ENCODE results near the gene GABRB1.
A peak's percentile ranks its signal among the peaks of the same experiment; 100 is the strongest.

Gene GABRB1

GRCh38 chr4:47442980-47443379 is 411.6 kb downstream of the GABRB1 start:
- Mint-ChIP-seq H3K27ac (peak overlapping the region; percentile 15), H3K9me3 (no peaks in the 10 kb centered on the region), H3K36me3 (peaks cover 6% of the 10 kb centered on the region), H3K27me3 (no peaks in the 10 kb centered on the region), H3K4me1 (peaks cover 19% of the 10 kb centered on the region), H3K4me3 (no peak overlapping the region)
- ATAC-seq = peak; percentile 45

GRCh38 chr4:47444031-47444430 is 412.7 kb downstream of the GABRB1 start:
- Mint-ChIP-seq H3K4me3 (no peak overlapping the region), H3K27me3 (no peaks in the 10 kb centered on the region), H3K9me3 (no peaks in the 10 kb centered on the region), H3K27ac (no peak overlapping the region), H3K36me3 (peaks cover 17% of the 10 kb centered on the region), H3K4me1 (peaks cover 19% of the 10 kb centered on the region)
- ATAC-seq = no peak

- Mint-ChIP-seq H3K9me3 (no peaks in the 10 kb centered on the region), H3K27ac (no peak overlapping the region), H3K36me3 (peaks cover 67% of the 10 kb centered on the region), H3K4me1 (peaks cover 6% of the 10 kb centered on the region), H3K27me3 (no peaks in the 10 kb centered on the region), H3K4me3 (no peak overlapping the region)
- ATAC-seq = no peak
Observed at GRCh38 chr4:47451657-47452056, 420.3 kb downstream of the GABRB1 start.

GRCh38 chr4:47462799-47463234 is 431.4 kb downstream of the GABRB1 start:
- Mint-ChIP-seq H3K36me3 (peaks cover 18% of the 10 kb centered on the region), H3K4me1 (peaks cover 55% of the 10 kb centered on the region), H3K9me3 (no peaks in the 10 kb centered on the region), H3K27ac (peak overlapping the region; percentile 92), H3K27me3 (no peaks in the 10 kb centered on the region), H3K4me3 (peak overlapping the region; percentile 93)
- peak; percentile 9 for ATAC-seq

GRCh38 chr4:47463235-47463956 is 432.0 kb downstream of the GABRB1 start, which contains the start of gene COMMD8:
TSS of gene COMMD8 (minus strand) at chr4:47463702. CDS start at chr4:47463651, 51 bp downstream.
- Mint-ChIP-seq H3K4me1 (peaks cover 55% of the 10 kb centered on the region), H3K27ac (peak within 1 kb of the TSS; percentile 92), H3K36me3 (peaks cover 12% of the 10 kb centered on the region), H3K4me3 (peak within 1 kb of the TSS; percentile 93), H3K9me3 (no peaks in the 10 kb centered on the region), H3K27me3 (no peaks in the 10 kb centered on the region)
- peak; percentile 96 for ATAC-seq

- Mint-ChIP-seq H3K9me3 (no peaks in the 10 kb centered on the region), H3K4me3 (no peak overlapping the region), H3K27ac (peak overlapping the region; percentile 54), H3K4me1 (peaks cover 50% of the 10 kb centered on the region), H3K36me3 (no peaks in the 10 kb centered on the region), H3K27me3 (no peaks in the 10 kb centered on the region)
- ATAC-seq = peak; percentile 37
Observed at GRCh38 chr4:47465004-47465403, 433.6 kb downstream of the GABRB1 start.

- H3K27ac Mint-ChIP-seq = peak overlapping the region; percentile 54
- H3K4me3 Mint-ChIP-seq = no peak overlapping the region
- no peaks in the 10 kb centered on the region for H3K9me3 Mint-ChIP-seq
Observed at GRCh38 chr4:47466056-47466785, 434.9 kb downstream of the GABRB1 start.

GRCh38 chr4:47468706-47469365 is 437.5 kb downstream of the GABRB1 start:
- Mint-ChIP-seq H3K9me3 (no peaks in the 10 kb centered on the region), H3K4me1 (peaks cover 21% of the 10 kb centered on the region), H3K27me3 (no peaks in the 10 kb centered on the region), H3K4me3 (no peak overlapping the region), H3K27ac (no peak overlapping the region), H3K36me3 (no peaks in the 10 kb centered on the region)
- no peak for ATAC-seq

More at GRCh38 chr4:47466056-47466785, 434.9 kb downstream of the GABRB1 start:
- no peak for ATAC-seq
- Mint-ChIP-seq H3K4me1 (peaks cover 42% of the 10 kb centered on the region), H3K36me3 (no peaks in the 10 kb centered on the region), H3K27me3 (no peaks in the 10 kb centered on the region)

- Mint-ChIP-seq H3K4me1 (peaks cover 19% of the 10 kb centered on the region), H3K27ac (no peak overlapping the region), H3K9me3 (no peaks in the 10 kb centered on the region), H3K27me3 (no peaks in the 10 kb centered on the region), H3K4me3 (no peak overlapping the region), H3K36me3 (no peaks in the 10 kb centered on the region)
- ATAC-seq = no peak
Observed at GRCh38 chr4:47469951-47470350, 438.6 kb downstream of the GABRB1 start.

GRCh38 chr4:47471064-47471463 is 439.7 kb downstream of the GABRB1 start:
- Mint-ChIP-seq H3K27me3 (no peaks in the 10 kb centered on the region), H3K4me3 (no peak overlapping the region), H3K9me3 (no peaks in the 10 kb centered on the region), H3K4me1 (peaks cover 9% of the 10 kb centered on the region), H3K27ac (no peak overlapping the region), H3K36me3 (no peaks in the 10 kb centered on the region)
- no peak for ATAC-seq

GRCh38 chr4:47471591-47471990 is 440.2 kb downstream of the GABRB1 start:
- Mint-ChIP-seq H3K9me3 (no peaks in the 10 kb centered on the region), H3K4me1 (peaks cover 4% of the 10 kb centered on the region), H3K36me3 (no peaks in the 10 kb centered on the region), H3K27ac (no peak overlapping the region), H3K4me3 (no peak overlapping the region), H3K27me3 (no peaks in the 10 kb centered on the region)
- no peak for ATAC-seq

- H3K27ac Mint-ChIP-seq = no peak overlapping the region
- no peak overlapping the region for H3K4me3 Mint-ChIP-seq
- no peak for ATAC-seq
- no peaks in the 10 kb centered on the region for H3K36me3 Mint-ChIP-seq
- no peaks in the 10 kb centered on the region for H3K4me1 Mint-ChIP-seq
- no peaks in the 10 kb centered on the region for H3K9me3 Mint-ChIP-seq
- no peaks in the 10 kb centered on the region for H3K27me3 Mint-ChIP-seq
Observed at GRCh38 chr4:47473141-47473750, 441.9 kb downstream of the GABRB1 start.

- Mint-ChIP-seq H3K36me3 (no peaks in the 10 kb centered on the region), H3K27ac (no peak overlapping the region), H3K4me1 (no peaks in the 10 kb centered on the region), H3K27me3 (no peaks in the 10 kb centered on the region), H3K4me3 (no peak overlapping the region), H3K9me3 (no peaks in the 10 kb centered on the region)
- no peak for ATAC-seq
Observed at GRCh38 chr4:47474799-47475198, 443.4 kb downstream of the GABRB1 start.

GRCh38 chr4:47475411-47475810 is 444.0 kb downstream of the GABRB1 start:
- no peaks in the 10 kb centered on the region for H3K4me1 Mint-ChIP-seq
- no peaks in the 10 kb centered on the region for H3K36me3 Mint-ChIP-seq
- H3K27me3 Mint-ChIP-seq = no peaks in the 10 kb centered on the region
- no peak for ATAC-seq
- no peak overlapping the region for H3K27ac Mint-ChIP-seq
- no peak overlapping the region for H3K4me3 Mint-ChIP-seq
- no peaks in the 10 kb centered on the region for H3K9me3 Mint-ChIP-seq
